Hematopoietic multipotent progenitor cell treated with erythropoietin and hydrocortisone succinate and interleukin-3 and kit ligand, for 17 days (in vitro differentiated cells): Measurements from ENCODE around the gene NAALADL1.
"Not testable (repeated sequence)": the region's sequence is repeated elsewhere in the genome, so short reads cannot be mapped to it uniquely, and the experiment has no call there.

ENCODE experiments used
- DNase-seq: peaks from one replicate; pipeline ENCODE4 v3.0.0-alpha.2; 2015; ENCODE audit warnings: low spot score

The NAALADL1 gene

GRCh38 chr11:65047581-65048422, 10.6 kb downstream of the NAALADL1 start:
- no peak for DNase-seq

- no peak for DNase-seq
These were observed 12.6 kb downstream of the NAALADL1 start for GRCh38 chr11:65045728-65046127.

DNA sequence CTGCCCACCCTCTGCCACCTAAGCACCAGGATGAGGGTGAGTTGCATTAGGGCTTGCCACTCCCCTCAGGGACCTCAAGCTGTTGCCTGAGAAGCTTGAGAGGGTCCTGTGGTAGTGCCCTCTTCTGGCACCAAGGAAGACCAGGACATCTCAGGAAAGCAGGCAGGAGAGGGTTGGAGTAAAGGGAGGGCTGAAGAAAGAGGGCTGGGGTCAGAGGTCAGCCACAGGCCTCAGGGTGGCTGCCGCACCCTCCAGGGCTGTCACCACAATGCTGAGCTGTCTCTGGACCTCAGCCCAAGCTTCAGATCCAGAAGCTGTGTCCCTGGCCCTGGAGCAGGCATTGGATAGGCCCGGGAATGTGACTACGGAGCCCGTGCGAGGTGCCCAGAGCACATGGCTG, 13.3 kb downstream of the NAALADL1 start:
- DNase-seq, result no peak

- no peak for DNase-seq
These were observed 14.4 kb downstream of the NAALADL1 start for GRCh38 chr11:65043881-65044501.

- no peak for DNase-seq
These were observed 15.5 kb downstream of the NAALADL1 start for GRCh38 chr11:65042891-65043290.

- DNase-seq, result peak; percentile 86
These were observed 17.3 kb downstream of the NAALADL1 start, which contains the start of gene SAC3D1 for GRCh38 chr11:65040847-65041622. TSS of gene SAC3D1 (plus strand) at chr11:65041210. CDS start at chr11:65041293, 83 bp downstream.

GRCh38 chr11:65040520-65040846, 17.9 kb downstream of the NAALADL1 start:
- no peak for DNase-seq

GRCh38 chr11:65036931-65037330, 21.4 kb downstream of the NAALADL1 start:
- DNase-seq, result no peak

DNA sequence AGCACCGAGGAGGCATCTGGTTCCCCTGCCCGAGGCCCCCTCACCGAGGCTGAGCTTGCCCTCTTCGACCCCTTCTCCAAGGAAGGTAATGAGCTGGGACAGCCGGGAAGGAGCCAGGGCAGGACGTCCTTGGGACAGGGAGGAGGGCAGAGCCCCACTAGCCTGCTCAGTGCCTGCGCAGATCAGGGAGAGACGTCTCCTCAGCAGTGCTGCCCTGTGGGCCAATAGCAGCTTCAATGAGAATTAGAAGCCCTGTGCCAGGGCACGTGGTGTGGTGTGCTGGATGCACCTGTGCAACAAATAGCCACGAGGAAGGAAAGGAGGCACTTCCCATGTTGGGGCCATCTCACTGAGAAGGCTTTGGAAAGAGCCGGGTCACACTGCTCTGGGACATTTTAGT, 22.8 kb downstream of the NAALADL1 start:
- no peak for DNase-seq

GRCh38 chr11:65034423-65034822, 23.9 kb downstream of the NAALADL1 start:
- DNase-seq, result no peak

DNA sequence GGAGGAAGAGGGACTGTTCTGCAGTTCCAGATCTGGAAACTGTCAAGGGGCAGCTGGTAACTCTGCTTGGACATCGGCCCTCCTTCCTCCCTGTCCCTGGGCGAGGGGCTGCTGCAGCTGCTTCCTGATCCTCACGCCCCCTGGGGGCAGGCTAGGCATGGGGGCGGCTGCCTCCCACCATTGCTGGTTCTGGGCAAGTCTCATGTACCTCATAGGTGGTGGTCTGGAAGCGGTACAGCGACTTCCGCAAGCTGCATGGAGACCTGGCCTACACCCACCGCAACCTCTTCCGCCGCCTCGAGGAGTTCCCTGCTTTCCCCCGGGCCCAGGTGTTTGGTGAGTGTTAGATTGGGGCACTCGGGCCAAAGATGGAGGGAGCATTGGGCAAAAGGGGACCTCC, 26.1 kb downstream of the NAALADL1 start:
- DNase-seq, result no peak

DNA sequence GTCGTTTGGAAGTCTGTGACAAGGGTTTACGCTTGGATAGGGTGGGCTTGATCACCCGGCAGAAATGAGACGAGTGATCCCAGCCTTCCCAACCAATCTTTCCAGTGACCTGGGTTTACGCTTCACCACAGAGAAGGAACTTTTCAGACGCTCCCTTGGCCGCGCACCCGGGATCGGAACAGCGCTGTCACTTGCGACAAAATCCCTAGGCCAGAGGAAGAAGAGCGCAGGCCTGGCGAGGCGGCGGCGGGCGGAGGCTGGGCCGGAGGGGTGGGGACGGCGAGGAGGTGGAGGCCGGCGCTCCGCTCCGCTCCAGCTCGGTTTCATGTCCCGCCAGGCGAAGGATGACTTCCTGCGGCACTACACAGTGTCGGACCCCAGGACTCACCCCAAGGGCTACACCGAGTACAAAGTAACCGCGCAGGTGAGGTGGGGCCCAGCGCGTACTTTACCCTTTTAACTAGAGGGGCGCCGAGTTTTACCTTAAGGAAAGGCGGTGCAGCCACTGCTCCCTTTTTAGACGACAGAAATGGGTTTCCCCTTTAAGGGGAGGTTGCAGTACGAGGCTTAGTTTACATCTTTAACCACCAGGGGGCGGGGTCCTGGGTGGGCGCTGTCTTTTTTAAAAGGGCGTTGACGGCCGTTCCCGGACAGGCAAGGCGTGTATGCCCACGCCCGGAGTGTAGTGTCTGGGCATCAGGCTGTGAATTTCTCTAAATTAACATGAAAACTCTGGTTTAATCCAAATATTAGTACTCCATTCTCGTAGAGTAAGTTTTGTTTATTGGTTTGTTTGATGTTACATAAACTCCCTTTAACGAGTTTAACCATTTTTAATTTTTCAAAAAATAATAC, 30.9 kb downstream of the NAALADL1 start, which contains the start of gene SNX15:
Gene SNX15 (plus strand): TSS at position 227 of the 855 bp plus-strand sequence. CDS start 99 bp downstream, at position 326.
- DNase-seq, result peak; percentile 97

DNA sequence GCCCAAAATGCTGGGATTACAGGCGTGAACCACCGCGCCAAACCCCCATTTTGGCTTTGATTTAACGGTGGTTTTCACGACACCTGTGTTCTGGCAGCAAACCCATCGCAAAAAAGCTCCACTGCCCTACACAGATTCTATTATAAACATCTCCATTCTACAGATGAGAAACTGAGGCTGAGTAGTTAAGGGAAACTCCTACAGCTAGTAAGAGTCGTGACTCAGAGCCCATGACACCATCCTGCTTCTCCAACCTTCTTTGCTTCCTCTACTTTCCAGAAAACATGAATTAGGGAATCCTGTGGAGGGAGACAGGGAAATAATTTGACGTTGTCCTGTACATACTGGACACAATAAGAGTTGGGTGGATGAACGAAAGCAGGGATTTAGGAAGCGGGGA, 31.5 kb downstream of the NAALADL1 start:
- DNase-seq, result no peak

DNA sequence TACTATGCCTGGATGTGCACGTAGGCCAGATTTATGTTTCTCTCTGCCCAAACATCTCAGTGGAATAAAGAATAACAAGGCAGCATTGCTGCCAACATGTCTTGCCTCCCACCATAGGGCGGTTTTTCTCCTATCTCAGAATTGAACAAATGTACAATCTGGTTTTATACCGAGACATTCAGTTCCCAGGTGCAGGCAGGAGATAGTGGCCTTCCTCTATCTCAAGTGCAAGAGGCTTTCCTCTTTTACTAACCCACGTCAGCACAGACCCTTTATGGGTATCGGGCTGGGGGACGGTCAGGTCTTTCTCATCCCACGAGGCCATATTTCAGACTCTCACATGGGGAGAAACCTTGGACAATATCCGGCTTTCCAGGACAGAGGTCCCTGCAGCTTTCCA, 34.9 kb downstream of the NAALADL1 start:
- not testable (repeated sequence) for DNase-seq

DNA sequence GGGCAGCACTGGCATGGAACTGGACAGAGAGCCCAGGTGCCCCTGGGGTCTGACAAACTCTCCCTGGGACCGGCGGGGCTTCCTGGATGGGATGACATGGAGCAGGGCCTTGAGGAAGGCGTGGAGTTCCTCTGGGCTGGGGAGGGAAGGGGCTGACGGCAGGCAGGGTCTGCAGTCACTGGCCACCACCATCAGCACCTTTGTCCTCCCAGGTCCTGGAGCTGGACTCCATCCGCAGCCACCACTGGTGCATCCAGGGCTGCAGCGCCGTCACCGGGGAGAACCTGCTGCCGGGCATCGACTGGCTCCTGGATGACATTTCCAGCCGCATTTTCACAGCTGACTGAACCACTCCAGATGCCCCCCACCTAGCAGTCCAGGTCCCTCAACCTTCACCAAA, 36.8 kb downstream of the NAALADL1 start:
- no peak for DNase-seq

- no peak for DNase-seq
These were observed 37.4 kb downstream of the NAALADL1 start for GRCh38 chr11:65021003-65021402.

- DNase-seq, result no peak
These were observed 38.5 kb downstream of the NAALADL1 start for GRCh38 chr11:65019824-65020223.

DNA sequence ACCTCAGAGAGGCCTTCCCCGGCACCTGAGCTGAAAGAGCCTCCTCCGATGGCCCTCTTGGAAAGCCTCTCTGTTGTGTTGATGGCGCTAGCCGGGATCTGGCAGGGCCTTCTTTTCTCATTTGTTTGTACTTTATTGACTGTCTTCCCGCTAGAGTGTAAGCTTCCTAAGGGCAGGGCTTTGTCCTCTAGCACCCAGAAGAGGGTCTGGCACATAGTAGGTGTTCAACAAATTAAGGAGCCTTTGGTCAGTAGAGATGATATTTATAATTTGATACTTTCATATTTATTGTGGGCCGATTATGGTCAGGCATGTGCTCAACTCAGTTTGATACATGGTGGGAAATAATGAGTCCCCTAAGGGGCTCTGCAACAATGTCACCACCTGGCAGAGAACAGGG, 40.4 kb downstream of the NAALADL1 start:
- no peak for DNase-seq

- no peak for DNase-seq
These were observed 41.6 kb downstream of the NAALADL1 start for GRCh38 chr11:65016705-65017104.

DNA sequence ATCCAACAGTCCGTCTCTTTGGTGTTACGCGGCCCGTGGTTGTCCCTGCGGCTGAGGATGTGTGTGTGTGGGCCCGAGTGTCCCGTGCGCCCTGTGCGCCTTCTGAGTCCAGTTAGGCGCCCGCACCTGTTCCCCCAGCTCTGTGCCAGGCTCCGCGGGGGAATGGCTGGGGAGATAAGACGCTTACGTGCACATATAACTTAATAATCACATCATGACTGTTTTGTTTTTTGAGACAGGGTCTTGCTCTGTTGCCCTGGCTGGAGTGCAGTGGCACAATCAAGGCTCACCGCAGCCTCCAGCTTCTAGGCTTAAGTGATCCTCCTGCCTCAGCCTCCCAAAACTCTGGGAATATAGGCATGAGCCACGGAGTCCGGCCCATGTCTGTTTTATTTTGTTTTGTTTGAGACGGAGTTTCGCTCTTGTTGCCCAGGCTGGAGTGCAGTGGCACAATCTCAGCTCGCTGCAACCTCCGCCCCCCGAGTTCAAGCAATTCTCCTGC, 43.6 kb downstream of the NAALADL1 start:
- DNase-seq, result no peak

DNA sequence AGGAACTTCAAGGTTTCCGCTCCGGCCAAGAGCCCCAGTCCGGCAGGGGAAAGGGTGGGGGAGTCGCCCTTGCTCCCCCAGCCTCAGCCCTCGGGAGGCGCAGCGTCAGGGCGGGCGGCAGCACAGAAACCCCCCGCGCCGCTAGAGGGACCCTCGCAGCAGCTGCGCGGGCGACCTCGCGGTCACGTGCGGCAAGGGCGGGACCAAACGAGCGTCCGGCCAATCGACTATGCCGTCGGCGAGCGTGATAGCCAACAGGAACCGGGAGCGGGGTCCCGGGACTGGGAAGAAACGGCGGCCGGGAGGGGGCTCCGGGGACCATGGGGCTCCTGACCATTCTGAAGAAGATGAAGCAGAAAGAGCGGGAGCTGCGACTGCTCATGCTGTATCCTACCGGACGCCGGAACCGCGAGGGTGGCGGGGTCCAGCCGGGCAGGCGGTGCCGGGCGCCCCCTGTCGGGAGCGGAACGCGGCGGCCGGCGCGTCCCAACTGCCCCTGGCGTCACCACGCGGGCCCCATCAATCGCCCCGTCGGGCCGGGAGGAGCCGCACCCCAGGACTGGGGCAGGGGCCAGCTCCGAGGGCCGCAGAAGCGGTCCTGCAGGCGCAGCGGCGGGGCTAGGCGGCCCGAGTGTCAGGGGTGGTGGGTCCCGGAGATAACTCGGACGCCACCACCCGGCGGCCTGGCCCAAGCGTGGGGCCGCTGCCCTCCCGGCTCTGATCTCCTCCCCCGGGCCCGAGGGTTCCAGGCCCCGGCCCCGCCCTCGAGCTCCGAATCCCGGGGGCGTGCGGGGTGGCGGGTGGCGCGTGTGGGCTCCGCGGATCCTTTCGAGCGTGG, 44.2 kb downstream of the NAALADL1 start, which contains the start of gene ARL2:
Gene ARL2 (plus strand): TSS at position 273 of the 838 bp plus-strand sequence. CDS start 48 bp downstream, at position 321.
- DNase-seq, result peak; percentile 93
